HCT116 (cell line): Measurements from ENCODE around the gene VPS33B.

Experiments
- CTCF ChIP-seq, 3 experiments: fragments of 200-600 bp in 1 of 3; sonication (generic) in 1 of 3; IDR thresholded peaks in 2 of 3; conservative IDR thresholded peaks in 1 of 3; 2 replicates each; pipeline ENCODE4 v1.5.1; 2012 to 2017; ENCODE audit warnings: low read depth in 2 of 3, low read length in 2 of 3, antibody characterized with exemption in 1 of 3, borderline replicate concordance in 1 of 3, control low read depth in 1 of 3, mild to moderate bottlenecking in 1 of 3, mixed read lengths in 1 of 3, mixed run types in 1 of 3, moderate library complexity in 1 of 3; ENCODE audit not compliant: insufficient read depth in 1 of 3
- EGR1 ChIP-seq: IDR thresholded peaks from 2 replicates; pipeline ENCODE4 v1.6.1; 2012; ENCODE audit warnings: low read depth
- ELF1 ChIP-seq: IDR thresholded peaks from 2 replicates; pipeline ENCODE4 v1.6.1; 2012; ENCODE audit warnings: low read depth, borderline replicate concordance
- EZH2 ChIP-seq: fragments of 200-600 bp; sonication (generic); IDR thresholded peaks from 2 replicates; pipeline ENCODE4 v1.6.1; 2017; ENCODE audit warnings: antibody characterized with exemption, mixed run types
- POLR2A ChIP-seq: IDR thresholded peaks from 2 replicates; pipeline ENCODE4 v1.7.0; 2011; ENCODE audit warnings: borderline replicate concordance; ENCODE audit not compliant: insufficient read depth, insufficient read length; ENCODE audit errors: extremely low read depth
- POLR2AphosphoS5 ChIP-seq: IDR thresholded peaks from 2 replicates; pipeline ENCODE4 v1.6.1; 2011; ENCODE audit warnings: mild to moderate bottlenecking, low read depth, low read length, moderate library complexity
- SRF ChIP-seq: IDR thresholded peaks from 2 replicates; pipeline ENCODE4 v1.6.1; 2012; ENCODE audit warnings: low read depth
- TCF7L2 ChIP-seq: IDR thresholded peaks from 2 replicates; pipeline ENCODE4 v1.7.0; 2011; ENCODE audit warnings: borderline replicate concordance, inconsistent platforms; ENCODE audit not compliant: insufficient read depth, insufficient read length; ENCODE audit errors: extremely low read depth
- ZFX ChIP-seq: fragments of 450-650 bp; IDR thresholded peaks from 2 replicates; pipeline ENCODE4 v1.6.1; 2017

- TF ChIP-seq CTCF (IDR thresholded peaks at IDR 0.05 in 2 of 3, conservative IDR thresholded peaks at IDR 0.05 in 1 of 3; ENCODE audit: borderline replicate concordance in 1 of 3, insufficient read depth in 1 of 3, low read depth in 2 of 3, low read length in 2 of 3) (no peak), POLR2AphosphoS5 (no peak), EGR1 (no peak), ELF1 (no peak), POLR2A (no peak), EZH2 (no peak), TCF7L2 (no peak), ZFX (no peak), SRF (no peak)
These were observed 28.9 kb upstream of the VPS33B start for GRCh38 chr15:91051248-91051647.
